NCI-H2196 (cell line): Measurements from ENCODE around the gene TMEM215.
"Not testable (repeated sequence)": the region's sequence is repeated elsewhere in the genome, so short reads cannot be mapped to it uniquely, and the experiment has no call there.

Experiments
- DNase-seq: peaks from one replicate; lab custom pipeline; 2025; ENCODE audit not compliant: unreplicated experiment; lab: John Stamatoyannopoulos, UW

The TMEM215 gene

GRCh38 chr9:32783168-32783891 lies at the start of gene TMEM215:
Gene TMEM215, plus strand, starts transcription at chr9:32783540. Its CDS starts 644 bp downstream, at chr9:32784184.
- no peak for DNase-seq

- DNase-seq: no peak
Measured at GRCh38 chr9:32735476-32735875, 47.9 kb upstream of the TMEM215 start.

- no peak for DNase-seq
Measured at GRCh38 chr9:32737378-32737777, 46.0 kb upstream of the TMEM215 start.

GRCh38 chr9:32738501-32739172 lies 44.7 kb upstream of the TMEM215 start:
- DNase-seq: no peak

- DNase-seq: no peak
Measured at GRCh38 chr9:32741706-32742105, 41.6 kb upstream of the TMEM215 start.

- no peak for DNase-seq
Measured at GRCh38 chr9:32742296-32742695, 41.0 kb upstream of the TMEM215 start.

GRCh38 chr9:32748013-32748412 lies 35.3 kb upstream of the TMEM215 start:
- DNase-seq: no peak

GRCh38 chr9:32755730-32756129 lies 27.6 kb upstream of the TMEM215 start:
- DNase-seq: no peak

GRCh38 chr9:32764139-32764538 lies 19.2 kb upstream of the TMEM215 start:
- no peak for DNase-seq

GRCh38 chr9:32775283-32775682 lies 8.1 kb upstream of the TMEM215 start:
- no peak for DNase-seq

GRCh38 chr9:32776201-32776600 lies 7.1 kb upstream of the TMEM215 start:
- no peak for DNase-seq

GRCh38 chr9:32782476-32783167 lies 718 bp upstream of the TMEM215 start:
- no peak for DNase-seq

- DNase-seq: no peak
Measured at GRCh38 chr9:32787816-32788215, 4.5 kb downstream of the TMEM215 start.

- DNase-seq: not testable (repeated sequence)
Measured at GRCh38 chr9:32796015-32796414, 12.7 kb downstream of the TMEM215 start.

- no peak for DNase-seq
Measured at GRCh38 chr9:32801530-32801929, 18.2 kb downstream of the TMEM215 start.

- DNase-seq: no peak
Measured at GRCh38 chr9:32807217-32807616, 23.9 kb downstream of the TMEM215 start.

- DNase-seq: no peak
Measured at GRCh38 chr9:32811246-32811645, 27.9 kb downstream of the TMEM215 start.

- no peak for DNase-seq
Measured at GRCh38 chr9:32820322-32820721, 37.0 kb downstream of the TMEM215 start.

GRCh38 chr9:32823101-32823500 lies 39.8 kb downstream of the TMEM215 start:
- no peak for DNase-seq

GRCh38 chr9:32823551-32823950 lies 40.2 kb downstream of the TMEM215 start:
- no peak for DNase-seq

GRCh38 chr9:32825203-32825602 lies 41.9 kb downstream of the TMEM215 start:
- DNase-seq: no peak

- no peak for DNase-seq
Measured at GRCh38 chr9:32828861-32829260, 45.5 kb downstream of the TMEM215 start.
